HG03558 (cell line): ENCODE measurements around the gene TROAP.
"Not testable (repeated sequence)": the region's sequence is repeated elsewhere in the genome, so short reads cannot be mapped to it uniquely, and the experiment has no call there.

Experiments
- ATAC-seq: cut with Tn5 transposase; IDR thresholded peaks from one replicate; pipeline ENCODE4 v1.9.1; 2021; ENCODE audit warnings: moderate number of reproducible peaks; ENCODE audit not compliant: unreplicated experiment; ENCODE audit errors: extremely low read depth

The TROAP gene

DNA sequence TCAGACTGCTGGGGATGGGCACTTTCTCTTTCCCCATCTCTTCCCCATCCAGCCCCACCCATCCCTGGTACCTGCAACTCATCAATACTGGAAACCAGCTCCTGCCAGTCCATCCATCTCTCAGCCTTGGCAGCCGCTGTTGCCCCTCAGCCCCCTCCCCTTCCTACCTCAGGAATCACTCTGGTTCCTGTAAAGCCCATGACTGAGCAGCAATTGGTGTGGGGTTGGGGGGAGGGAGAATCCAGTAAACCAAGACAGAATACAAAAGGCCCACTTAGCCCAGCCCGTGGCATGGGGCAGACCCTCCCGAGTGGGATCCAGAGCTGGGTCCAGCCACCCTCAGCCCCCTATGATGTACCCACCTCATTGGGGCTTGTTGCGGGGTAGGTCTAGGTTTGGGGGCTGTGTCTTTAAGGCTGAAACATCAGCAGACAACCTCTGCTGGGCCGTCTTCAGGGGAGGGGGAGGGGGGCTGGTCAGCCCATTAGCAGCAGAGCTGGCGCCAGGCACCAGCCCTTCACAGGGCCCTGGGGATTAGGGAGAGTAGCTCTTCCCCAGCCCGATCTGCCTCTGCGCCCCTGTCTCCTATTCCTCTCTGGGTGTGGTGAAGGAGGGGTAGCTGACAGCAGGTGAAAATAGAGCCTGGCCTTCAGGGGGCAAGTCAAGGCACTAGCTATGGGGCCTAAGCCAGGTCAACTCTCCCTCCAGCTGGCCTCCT is 28.8 kb upstream of the TROAP start:
- no peak for ATAC-seq

DNA sequence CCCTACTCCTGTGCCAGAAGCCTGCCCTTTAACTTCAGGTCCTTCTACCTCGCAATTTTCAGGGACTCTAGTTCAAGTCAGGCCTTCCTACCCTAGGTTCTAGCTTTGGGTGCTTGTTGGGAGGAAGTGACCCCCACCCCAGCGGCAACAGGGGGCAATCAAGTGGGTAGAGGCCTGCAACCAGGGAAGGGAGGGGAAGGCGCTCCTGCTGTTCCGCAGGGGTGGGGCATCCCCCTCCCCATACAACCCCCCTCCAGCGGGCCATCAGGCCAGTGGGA is 28.3 kb upstream of the TROAP start:
- ATAC-seq = no peak

GRCh38 chr12:49295082-49295936 is 27.7 kb upstream of the TROAP start, which contains the start of gene PRPH:
PRPH (plus strand) TSS chr12:49295147; CDS start chr12:49295201, 54 bp downstream.
- ATAC-seq = no peak

DNA sequence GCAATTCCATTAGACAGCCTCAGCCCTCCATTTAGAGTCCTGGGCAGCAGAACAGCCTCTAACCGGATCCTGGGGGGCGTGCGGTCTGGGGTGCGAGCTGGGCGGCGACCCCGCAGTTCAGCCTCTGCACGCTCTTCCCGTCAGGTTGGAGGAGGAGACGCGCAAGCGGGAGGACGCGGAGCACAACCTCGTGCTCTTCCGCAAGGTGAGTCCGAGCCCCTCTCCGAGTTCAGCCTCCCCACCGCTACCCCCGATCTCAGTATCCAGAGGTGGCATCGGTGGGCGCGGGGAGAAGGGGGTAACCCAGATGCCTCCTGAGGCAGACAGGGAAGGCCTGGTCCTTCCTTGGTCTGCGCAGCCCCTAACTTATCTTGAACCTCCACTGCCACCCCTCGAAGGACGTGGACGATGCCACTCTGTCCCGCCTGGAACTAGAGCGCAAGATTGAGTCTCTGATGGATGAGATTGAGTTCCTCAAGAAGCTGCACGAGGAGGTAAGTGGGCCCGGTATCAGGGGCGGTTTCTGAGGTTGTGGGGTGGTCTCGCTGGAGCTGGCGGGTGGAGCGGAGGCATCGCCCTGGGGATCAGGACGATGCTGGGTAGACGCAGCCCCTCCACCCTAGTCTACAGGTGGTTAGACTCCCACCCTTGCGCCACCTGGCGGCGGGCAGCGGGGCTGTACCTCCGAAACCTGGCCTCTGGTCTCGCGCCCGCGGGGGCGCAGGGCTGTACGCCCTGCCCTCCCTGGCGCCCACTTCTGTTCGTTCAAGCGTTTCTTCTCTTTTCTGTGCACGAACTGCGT is 26.8 kb upstream of the TROAP start:
- no peak for ATAC-seq

DNA sequence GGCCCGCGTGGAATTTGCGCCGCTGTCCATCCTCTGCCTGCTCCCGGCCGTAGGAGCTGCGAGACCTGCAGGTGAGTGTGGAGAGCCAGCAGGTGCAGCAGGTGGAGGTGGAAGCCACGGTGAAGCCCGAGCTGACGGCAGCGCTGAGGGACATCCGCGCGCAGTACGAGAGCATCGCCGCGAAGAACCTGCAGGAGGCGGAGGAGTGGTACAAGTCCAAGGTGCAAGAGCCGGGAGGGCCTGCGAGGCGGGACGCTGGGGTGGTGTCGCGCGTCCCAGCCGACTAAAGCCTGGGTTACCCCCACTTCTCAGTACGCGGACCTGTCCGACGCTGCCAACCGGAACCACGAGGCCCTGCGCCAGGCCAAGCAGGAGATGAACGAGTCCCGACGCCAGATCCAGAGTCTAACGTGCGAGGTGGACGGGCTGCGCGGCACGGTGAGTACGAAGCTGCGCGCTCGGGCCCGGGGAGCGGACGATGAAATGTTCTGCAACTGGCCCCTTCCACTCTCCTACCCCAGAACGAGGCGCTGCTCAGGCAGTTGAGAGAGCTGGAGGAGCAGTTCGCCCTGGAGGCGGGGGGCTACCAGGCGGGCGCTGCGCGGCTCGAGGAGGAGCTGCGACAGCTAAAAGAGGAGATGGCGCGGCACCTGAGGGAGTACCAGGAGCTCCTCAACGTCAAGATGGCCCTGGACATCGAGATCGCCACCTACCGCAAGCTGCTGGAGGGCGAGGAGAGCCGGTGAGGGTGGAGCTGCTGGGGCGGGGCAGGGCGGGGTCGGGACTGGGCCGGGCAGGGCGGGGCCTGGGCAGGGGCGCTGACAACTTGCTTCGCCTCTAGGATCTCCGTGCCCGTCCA is 26.0 kb upstream of the TROAP start:
- no peak for ATAC-seq

DNA sequence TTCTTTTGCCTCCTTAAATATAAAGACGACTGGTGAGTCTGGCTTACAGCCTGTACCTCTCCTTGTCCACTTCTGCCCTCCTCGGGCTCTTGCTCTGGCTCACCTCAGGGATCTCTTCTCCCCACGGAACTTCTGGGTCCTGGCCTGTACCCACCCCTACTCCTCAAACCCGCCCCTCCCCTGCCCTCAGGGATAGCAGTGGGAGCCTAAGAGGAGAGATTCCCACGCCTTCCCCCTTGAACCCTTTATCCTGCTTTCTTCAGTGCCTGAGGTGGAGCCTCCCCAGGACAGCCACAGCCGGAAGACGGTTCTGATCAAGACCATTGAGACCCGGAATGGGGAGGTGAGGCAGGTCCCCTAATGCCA is 25.4 kb upstream of the TROAP start:
- ATAC-seq = no peak

GRCh38 chr12:49298160-49298559 is 24.9 kb upstream of the TROAP start:
- ATAC-seq = no peak

DNA sequence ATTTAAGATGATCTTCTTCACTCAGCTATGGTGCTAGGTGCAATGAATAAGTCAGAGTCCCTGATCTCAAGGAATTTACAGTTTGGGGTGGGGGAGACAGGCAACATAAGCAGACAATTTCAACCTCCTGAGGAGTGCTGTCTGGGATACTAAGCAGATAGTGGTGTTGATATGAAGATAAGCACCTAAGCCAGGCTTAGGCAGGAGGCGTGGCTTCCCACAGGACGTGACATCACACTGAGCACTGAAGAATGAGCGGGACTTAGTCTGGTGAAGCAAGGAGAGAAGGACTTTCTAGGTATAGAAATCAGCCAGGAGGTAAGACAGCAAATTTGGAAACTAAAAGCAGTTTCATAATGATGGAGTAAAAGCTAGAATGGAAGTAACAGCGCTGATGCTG is 21.3 kb upstream of the TROAP start:
- ATAC-seq = no peak

- ATAC-seq = no peak
These were observed 18.9 kb upstream of the TROAP start for GRCh38 chr12:49304161-49304560.

GRCh38 chr12:49305762-49306510 is 17.1 kb upstream of the TROAP start:
- no peak for ATAC-seq

DNA sequence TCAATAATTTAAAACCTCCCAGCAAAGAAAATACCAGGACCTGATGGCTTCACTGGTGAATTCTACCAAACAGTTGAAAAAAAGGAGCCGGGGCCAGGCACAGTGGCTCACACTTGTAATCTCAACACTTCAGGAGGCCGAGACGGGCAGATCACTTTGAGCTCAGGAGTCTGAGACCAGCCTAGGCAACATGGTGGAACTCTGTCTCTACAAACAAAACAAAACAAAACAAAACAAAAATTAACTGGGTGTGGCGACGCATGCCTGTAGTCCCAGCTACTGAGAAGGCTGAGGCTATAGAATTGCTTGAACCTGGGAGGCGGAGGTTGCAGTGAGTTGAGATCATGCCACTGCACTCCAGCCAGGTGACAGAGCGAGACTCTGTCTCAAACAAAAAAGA is 13.7 kb upstream of the TROAP start:
- ATAC-seq = no peak

GRCh38 chr12:49310451-49311000 is 12.5 kb upstream of the TROAP start:
- ATAC-seq = not testable (repeated sequence)

DNA sequence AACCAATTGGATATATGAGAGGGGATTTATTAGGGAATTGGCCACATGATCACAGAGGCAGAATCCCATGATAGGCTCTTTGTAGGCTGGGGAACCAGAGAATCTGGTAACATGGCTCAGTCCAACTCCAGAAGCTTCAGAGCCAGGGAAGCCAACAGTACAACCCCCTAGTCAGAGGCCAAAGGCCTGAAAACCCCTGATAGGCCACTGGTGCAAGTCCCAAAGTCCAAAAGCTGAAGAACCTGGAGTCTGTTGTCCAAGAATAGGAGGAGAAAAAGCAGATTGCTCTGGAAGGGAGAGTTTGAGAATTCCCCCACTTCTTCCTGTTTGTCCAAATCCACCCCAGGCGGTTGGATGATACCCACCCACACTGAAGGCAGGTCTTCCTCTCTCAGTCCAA is 8.2 kb upstream of the TROAP start:
- ATAC-seq = no peak

GRCh38 chr12:49317118-49317517 is 5.9 kb upstream of the TROAP start:
- not testable (repeated sequence) for ATAC-seq

- ATAC-seq = not testable (repeated sequence)
These were observed 2.5 kb upstream of the TROAP start for GRCh38 chr12:49320411-49321103.

DNA sequence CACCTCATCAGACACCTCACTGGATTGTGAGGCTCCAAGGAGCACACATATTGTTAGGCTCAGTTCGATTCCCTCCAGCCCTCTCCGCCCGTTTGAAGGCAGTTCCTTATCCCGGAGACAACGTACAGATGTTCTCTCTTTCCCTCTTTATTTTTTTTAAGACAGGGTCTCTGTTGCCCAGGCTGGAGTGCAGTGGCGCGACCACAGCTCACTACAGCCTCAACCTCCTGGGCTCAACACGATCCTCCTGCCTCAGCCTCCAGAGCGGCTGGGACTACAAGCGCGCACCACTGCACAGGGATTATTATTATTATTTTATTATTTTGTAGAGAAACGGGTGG is 718 bp upstream of the TROAP start:
- no peak for ATAC-seq

DNA sequence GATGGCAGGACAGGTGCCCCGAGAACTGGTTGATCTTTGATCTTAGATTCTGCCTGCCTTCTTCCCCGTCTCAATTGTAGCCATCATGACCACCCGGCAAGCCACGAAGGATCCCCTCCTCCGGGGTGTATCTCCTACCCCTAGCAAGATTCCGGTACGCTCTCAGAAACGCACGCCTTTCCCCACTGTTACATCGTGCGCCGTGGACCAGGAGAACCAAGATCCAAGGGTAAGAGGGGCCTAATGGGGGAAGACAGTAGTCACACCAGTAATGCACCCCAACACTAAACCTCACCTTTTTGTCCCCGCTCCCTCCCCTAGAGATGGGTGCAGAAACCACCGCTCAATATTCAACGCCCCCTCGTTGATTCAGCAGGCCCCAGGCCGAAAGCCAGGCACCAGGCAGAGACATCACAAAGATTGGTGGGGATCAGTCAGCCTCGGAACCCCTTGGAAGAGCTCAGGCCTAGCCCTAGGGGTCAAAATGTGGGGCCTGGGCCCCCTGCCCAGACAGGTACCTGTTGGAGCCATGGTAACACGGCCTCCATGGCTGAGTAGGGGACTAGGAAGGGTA is 556 bp downstream of the TROAP start:
- ATAC-seq = no peak

DNA sequence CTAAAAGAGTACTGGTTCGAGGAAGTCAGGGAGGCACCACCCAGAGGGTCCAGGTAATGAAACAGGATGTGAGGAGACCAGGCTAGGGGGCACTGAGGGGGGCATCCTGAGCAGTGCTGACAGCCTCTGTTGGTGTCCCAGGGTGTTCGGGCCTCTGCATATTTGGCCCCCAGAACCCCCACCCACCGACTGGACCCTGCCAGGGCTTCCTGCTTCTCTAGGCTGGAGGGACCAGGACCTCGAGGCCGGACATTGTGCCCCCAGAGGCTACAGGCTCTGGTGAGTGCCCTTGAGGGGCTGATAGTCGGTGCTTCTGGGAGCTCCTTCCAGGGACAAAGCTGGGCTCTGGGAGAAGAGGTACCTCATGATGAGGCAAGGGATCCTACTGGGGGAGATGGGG is 2.6 kb downstream of the TROAP start:
- no peak for ATAC-seq
